GM12891 (cell line): ENCODE measurements around the gene ART1.

Source experiments
- POLR2A ChIP-seq: IDR thresholded peaks from 2 replicates; pipeline ENCODE4 v1.6.1; 2011; ENCODE audit warnings: low read depth, low read length, control low read depth
- POLR2AphosphoS5 ChIP-seq: IDR thresholded peaks from 2 replicates; pipeline ENCODE4 v1.6.1; 2011; ENCODE audit warnings: low read depth, low read length, control low read depth
- POU2F2 ChIP-seq: IDR thresholded peaks from 2 replicates; pipeline ENCODE4 v1.6.1; 2011; ENCODE audit warnings: low read depth, mild to moderate bottlenecking, control low read depth, low read length, moderate library complexity
- SPI1 ChIP-seq: IDR thresholded peaks from 2 replicates; pipeline ENCODE4 v1.6.1; 2011; ENCODE audit warnings: low read depth, low read length, control low read depth
- TAF1 ChIP-seq: IDR thresholded peaks from 2 replicates; pipeline ENCODE4 v1.6.1; 2011; ENCODE audit warnings: low read depth, low read length, control low read depth

GRCh38 chr11:3637201-3637600 lies 7.7 kb upstream of the ART1 start:
- TF ChIP-seq POU2F2 = no peak
- TF ChIP-seq POLR2A = no peak
- no peak for TF ChIP-seq SPI1
- TF ChIP-seq TAF1 = no peak
- TF ChIP-seq POLR2AphosphoS5 = no peak
